RKO (cell line): ENCODE measurements around the gene FXYD1.
"Not testable (repeated sequence)": the region's sequence is repeated elsewhere in the genome, so short reads cannot be mapped to it uniquely, and the experiment has no call there.

Experiments used
- DNase-seq: peaks from one replicate; pipeline ENCODE4 v3.0.0-alpha.2; 2016; ENCODE audit warnings: low spot score

The FXYD1 gene

DNA sequence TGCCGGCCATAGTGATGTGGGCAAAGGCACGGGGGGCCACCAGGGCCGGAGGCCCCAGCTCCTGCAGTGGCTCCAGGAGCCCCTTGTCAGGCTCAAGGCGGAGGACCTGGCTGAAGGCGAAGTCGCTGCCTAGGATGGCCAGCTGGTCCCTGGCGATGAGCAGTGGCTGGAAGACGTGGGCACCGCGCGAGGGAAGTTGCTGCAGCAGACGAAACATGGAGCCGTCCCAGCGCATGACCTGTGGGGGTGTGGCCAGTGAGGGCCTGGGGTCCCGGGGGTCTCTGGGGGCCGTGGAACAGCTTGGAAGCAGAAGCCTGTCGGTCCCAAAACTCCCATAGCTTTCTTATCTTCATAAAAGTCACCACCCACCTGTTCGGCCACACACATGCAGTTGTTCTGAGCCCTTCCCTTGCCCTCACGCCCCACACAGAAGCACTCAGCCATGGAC lies 13.3 kb upstream of the FXYD1 start:
- no peak for DNase-seq

DNA sequence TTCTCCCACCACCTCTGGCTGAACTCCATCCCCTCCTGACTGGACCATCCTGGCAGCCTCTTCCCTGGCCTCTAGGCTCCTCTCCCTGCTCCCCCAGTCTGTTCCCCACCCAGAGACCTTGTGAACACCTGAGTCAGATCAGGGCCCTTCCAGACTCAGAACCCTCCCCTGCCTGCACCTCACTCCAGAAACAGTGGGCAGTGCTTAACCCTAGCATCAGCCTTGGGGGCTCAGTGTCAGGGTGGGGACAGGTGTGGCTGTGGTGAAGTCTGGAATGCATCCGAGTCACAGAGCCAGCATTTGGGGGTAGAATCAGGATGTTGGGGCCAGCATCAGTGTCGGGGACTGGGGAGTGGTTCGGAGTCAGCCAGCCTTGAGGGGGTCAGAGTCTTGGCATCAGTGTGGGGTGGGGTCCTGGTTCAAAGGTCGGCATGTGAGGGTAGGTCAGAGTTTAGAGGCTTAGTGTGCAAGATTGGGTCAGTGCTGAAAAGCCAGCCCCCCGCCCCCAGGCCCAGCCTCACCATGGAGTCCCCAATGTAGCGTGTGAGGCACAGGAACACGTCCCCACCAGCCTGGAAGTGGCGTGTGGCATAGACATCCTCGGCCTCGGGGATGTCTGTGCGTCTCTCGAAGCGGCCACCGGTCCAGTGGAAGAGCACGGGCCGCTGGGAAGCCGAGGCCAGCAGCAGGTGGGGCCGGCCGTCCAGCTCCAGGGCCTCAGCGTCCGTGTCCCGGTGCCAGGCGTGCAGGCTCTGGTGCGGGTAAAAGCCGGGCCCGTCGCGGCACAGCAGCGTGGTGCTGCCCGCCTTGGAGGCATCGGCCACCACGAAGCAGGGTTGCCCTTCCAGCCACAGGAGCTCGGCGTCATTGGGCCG lies 12.6 kb upstream of the FXYD1 start:
- no peak for DNase-seq

DNA sequence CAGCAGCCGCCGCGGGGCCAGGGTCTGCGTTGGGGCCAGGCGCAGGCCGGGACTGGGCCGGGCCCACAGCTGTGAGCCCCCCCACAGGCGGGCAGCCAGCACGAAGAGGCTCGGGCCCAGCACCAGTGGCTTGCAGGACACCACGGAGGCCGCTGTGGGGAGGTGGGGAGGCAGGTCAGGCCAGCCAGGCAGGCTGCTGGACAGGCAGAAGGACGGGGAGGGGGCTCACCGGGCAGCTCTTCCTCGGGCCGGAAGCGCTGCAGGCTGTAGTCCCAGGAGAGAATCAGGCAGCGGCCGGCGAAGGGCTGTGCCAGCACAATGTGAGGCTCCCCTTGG lies 12.0 kb upstream of the FXYD1 start:
- no peak for DNase-seq

DNA sequence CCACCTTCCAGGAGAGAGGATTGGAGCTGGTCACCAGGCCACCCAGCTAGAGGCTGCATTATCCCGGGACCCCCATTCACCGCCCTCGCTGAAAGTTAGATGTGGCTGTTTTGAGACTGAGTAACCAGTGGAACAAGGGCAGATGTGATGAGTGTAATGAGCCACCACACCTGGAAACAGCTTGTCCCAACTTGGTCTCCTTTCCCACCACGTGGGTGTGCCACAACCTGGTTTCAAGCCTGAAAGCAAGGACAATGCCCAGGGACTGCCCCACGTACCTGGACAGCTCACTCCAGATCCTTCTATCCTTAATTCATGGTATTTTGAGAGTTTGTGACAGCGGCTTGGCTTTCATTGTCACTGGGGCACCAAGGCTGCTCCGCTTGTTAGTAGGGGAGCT lies 10.8 kb upstream of the FXYD1 start:
- DNase-seq = no peak

DNA sequence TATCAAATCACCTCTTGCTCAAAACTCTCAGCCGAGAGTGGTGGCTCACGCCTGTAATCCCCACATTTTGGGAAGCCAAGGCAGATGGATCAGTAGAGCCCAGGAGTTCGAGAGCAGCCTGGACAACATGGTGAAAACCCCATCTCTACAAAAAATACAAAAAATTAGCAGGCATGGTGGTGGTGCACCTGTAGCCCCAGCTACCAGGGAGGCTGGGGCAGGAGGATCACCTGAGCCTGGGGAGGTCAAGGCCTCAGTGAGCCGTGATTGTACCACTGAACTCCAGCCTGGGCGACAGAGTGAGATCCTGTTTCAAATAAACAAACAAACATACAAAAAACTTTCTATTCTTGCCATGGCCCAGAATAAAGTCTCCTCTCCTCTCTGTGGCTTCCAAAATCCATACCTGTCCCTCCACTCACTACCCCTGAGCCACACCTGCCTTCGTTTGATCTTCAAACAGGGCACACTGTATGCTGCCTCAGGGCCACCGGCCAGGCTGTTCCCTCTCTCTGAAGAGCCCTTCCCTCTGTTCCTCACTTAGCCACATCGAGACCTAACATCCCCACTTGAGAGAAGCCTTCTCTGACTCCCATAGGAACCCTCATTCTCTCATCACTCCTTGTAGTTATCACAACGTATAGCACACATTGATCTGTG lies 10.1 kb upstream of the FXYD1 start:
- no peak for DNase-seq

DNA sequence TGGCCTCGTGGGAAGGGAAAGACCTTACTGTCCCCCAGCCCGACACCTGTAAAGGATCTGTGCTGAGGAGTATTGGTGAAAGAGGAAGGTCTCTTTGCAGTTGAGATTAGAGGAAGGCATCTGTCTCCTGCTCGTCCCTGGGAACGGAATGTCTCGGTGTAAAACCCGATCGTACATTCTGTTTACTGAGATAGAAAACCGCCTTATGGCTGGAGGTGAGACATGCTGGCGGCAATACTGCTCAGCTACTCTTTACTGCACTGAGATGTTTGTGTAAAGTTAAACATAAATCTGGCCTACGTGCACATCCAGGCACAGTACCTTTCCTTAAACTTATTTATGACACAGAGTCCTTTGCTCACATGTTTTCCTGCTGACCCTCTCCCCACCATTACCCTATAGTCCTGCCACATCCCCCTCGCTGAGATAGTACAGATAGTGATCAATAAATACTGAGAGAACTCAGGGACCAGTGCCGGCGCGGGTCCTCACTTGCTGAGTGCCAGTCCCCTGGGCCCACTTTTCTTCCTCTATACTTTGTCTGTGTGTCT lies 8.8 kb upstream of the FXYD1 start:
- DNase-seq = not testable (repeated sequence)

DNA sequence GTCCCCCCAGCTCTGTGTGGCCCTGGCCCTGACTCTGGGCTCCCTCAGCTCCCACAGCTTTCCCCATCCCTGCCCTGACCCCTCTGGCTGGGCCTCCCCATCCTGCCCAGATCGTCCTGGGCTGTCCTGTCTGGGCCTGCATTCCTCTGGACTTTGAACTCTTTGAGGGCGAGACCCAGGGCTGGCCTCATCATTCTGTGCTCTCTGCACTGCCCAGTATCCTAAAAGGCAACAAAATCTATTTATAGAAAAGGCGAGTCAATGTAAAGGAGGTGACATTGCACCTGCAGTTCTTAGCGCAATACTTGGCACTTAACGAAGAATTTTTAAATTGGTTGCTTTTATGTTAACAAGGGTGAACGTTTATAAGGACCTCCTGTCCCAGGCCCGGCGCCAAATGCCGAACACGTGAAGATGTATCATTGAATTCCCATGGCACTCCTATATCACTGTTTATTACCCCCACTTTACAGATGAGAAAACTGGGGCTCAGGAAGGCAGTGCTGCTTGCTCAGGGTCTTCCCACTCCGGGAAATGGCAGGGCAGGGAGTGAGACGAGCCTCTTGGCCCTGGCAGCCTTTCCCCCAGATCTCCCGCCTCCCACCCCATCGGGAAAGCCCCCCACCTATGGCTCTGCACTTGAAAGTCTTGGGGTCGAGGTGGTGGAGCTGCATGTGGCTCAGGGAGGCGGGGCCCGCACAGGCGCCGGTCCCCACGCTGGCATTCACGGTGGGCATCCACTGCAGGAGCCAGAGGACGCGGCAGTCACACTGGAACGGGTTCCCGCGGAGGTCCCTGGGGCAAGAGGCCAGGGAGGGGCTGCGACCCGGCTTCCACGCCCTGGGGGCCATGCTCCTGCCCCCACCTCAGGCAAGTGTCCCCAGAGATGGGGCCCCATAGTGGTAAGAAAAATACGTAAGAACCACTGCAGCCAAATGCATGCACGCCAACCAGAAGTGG lies 7.6 kb upstream of the FXYD1 start:
- no peak for DNase-seq

DNA sequence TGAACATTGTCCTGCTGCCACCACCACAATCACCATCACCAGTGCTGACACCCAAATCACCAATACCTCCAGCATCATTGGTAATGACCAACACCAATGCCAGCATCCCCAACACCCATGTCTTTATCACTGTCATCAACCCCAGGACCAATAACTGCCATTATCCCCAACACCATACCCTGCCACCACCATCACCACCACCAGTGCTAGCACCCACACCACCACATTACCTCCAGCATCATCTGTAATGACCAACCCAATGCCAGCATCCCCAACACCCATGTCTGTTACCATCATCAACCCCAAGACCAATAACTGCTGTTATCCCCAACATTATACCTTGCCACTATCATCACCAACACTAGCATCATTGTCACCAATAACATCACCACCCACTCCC lies 6.4 kb upstream of the FXYD1 start:
- no peak for DNase-seq

DNA sequence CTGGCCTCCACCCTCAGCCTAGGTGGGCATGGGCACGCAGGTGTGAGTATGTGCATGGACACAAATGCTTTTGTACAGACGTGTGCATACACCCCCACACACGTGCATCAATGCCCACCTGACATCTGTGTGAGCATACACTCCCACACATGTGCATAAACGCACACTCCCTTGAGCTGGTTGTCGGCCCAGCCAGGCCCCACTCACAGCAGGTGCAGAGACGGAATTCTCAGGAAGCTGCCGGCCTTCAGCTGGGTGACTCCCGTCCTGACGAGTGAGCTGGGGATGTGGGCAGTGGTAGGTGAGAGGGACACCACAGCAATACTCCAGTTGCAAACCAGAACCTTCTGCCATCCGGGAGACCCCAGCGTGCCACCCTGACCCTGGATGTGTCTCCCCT lies 4.8 kb upstream of the FXYD1 start:
- DNase-seq = no peak

DNA sequence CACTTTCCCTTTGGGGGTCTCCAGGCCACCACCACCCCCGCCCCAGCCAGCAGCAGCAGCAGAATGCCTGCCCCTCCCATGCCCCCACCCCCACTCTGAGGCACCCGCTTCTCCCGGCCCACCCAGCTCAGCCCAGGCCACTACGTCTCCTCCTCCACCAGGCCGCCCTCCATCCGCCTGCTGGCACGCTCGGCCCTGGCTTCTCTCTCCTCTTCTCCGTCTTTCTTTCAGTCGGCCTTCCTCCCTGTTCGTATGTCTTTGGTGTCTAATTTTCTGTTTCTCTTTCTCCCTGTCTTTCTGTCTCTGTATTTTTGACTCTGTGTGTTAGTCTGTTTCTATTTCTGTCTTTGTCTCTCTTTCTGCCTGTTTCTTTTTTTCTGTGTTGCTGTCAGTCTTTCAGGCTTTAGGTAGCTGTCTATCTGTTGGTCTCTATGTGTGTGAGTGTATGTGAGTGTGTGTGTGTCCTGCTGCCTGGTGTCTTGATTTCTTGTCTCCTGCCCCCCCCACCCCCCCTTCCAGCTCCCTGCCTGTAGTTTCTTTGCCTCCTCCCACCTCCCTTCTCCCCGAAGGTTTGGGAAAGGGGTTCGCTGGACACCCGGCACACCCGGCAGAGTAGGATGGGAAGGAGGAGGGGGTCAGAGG lies 3.9 kb upstream of the FXYD1 start, which contains the start of gene LGI4:
Gene LGI4 (minus strand): TSS at position 459 of the 642 bp plus-strand sequence. CDS start 379 bp downstream, at position 80.
- DNase-seq = no peak

DNA sequence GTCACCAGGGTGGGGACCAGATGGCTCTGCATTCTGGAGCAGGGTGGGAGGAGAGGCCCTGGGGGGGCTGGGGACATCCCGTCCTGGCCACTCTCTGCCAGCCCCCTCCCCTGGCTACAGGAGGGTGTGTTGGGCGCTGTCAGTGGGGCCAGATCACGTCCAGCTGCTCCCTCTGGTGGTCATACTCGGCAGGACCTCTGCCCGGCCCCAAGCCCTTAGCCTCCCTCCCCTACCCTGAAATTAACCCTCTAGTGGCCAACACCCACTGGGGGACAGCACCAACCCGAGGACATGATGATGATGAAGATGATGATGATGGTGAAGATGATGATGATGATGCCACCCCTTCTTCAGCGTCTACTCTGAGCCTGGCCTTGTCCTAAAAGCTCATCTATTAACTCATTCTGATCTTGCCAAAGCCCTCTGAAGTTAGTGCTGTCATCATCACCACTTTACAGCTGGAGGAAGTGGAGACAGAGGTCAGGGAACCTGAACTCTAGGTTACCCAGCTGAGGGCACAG lies 3.2 kb upstream of the FXYD1 start:
- peak; percentile 60 for DNase-seq

DNA sequence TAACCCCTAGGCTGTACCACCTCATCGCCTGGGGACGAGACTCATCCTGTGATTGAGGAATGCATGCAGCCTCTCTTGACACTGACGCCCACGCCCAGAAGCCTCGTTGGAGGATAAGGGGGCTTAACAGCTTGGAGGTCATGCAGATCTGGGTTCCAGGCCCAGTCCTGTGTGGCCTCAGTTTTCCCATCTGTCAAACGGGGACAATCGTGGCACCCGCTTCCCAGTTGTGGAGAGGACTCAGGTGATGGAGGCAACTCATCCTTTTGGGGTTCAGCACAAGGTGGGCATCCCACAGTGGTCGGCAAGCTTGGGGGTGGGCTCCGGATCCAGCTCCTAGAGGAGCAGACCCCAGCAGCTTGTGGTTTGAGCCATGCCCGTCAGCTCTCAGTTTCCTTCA lies 2.4 kb upstream of the FXYD1 start:
- DNase-seq = no peak

DNA sequence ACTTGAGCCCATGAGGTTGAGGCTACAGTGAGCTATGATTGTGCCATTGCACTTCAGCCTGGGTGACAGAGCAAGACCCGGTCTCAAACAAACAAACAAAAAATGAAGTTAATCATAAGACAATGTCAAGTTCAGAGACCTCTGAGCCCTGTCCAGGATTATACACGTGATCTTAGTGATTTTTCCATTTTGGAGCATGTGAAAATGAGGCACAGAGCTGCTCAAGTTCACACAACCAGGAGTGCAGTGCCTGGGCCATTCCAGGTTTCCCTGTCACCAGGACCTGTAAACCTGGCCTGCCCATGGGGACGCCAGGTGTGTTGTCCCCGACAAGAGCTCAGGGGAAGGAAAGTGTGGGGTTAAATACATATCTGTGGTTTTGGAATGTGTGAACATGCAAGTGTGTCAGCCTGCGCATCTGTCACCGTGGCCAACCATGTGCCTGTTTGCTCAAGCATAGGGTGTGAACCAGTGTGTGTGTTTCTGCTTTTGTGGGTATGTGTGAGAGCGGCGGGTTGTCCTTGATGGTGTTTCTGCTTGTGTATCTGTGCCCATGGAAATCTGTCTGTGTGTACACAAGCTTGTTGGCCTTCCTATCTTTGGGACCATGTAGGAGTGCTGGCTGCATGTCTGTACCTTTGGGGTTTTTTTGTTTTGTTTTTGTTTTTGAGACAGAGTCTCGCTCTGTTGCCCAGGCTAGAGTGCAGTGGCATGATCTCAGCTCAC lies 1.5 kb upstream of the FXYD1 start:
- DNase-seq = no peak

DNA sequence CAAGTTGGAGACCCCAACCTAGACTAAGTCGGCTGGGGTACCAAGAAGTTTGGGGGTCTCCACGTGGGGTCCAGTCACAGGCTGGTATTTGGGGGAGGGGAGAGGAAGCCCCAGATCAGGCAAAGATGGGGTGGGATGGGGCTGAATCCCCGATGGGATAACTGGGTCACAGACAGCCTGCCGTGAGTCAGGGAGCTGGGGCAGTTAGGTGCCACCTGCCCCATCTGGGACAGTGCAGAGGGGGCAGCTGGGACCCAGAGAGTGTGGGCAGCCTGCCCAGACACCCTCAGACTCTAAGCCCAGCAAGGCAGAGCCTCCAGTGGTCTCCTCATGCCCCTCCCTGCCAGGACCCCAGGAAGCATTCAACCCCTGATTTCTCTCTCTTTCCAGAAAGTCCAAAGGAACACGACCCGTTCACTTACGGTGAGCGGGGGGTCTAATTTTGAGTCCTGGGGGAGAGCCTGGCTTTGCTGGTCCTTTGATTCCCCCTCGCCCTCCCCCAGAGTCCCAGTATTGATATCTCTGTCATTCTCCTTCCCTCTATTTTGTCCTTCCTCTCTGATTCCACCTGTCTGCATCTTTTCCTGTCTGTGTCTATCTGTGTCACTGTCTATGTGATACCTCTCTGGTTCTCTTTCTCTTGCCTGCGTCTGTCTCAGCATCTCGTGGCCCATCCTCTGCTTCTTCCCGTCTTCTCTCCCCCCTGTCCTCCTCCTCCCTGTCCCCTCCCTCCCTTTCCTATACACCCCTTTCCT lies 1.8 kb downstream of the FXYD1 start:
- no peak for DNase-seq

DNA sequence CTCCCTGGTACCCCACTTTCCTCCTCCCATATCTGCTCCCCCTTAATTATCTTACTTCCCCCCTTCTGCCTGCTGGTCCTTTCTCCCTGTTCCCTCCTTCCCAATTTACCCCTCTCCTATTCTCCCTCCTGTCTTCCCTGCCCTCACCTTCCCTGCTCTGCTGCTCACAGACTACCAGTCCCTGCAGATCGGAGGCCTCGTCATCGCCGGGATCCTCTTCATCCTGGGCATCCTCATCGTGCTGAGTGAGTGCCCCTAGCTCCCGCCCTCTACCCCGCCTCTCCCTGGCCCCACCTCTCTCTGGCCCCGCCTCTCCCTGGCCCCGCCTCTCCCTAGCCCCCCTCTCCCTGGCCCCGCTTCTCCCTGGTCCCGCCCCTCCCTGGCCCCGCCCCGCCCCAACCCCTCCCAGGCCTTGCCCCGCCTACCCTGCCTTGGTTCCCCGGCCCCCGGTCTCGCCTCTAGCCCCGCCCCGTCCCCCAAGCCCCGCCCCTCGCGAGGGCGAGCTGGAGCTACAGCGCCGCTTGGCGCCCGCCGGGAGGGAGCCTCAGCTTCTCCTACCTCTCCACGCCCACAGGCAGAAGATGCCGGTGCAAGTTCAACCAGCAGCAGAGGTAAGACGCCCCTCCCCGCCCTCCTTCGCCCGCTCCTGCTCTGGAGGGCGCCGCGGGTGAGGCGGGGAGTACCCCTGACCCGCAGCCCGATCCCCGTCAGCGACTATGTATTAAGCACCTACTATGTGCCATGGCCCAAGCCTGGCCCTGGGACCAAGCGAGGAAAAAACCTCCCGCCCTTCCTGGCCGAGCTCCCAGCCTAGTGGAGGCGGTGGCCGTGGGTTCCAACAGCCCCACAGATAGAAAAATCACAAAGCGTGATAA lies 2.6 kb downstream of the FXYD1 start:
- peak; percentile 91 for DNase-seq

DNA sequence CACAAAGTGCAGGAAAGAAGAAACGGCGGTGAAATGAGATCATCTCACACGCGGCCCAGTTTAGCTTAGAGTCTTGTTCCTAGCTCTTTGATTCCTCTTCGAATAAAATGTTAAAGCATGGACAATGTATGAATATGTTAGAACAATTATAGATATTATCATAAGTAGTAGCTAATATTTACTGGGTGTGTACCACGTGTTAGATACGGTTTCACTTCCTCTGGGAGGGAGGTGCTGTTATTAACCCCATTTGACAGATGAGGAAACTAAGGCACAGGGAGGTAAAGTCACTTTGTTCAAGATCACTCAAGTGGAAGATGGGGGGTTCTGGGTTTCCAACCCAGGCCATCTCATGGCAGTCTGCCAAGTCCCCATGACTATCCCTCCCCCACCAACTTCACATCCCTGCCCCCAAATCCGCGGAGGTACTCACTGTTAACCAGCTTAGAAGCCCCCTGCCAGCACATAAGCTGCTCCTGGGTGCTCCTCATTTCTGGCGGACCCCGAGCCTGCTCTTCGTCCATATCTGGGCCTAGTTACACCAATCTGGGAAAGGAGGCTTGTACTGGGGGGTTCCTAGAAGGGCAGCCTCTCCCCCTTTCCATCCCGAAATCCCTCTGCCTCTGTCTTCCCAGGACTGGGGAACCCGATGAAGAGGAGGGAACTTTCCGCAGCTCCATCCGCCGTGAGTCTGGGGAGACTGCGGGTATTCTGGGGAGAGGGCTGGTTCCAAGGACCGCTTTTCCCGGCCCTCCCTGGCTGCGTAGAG lies 3.4 kb downstream of the FXYD1 start:
- no peak for DNase-seq

DNA sequence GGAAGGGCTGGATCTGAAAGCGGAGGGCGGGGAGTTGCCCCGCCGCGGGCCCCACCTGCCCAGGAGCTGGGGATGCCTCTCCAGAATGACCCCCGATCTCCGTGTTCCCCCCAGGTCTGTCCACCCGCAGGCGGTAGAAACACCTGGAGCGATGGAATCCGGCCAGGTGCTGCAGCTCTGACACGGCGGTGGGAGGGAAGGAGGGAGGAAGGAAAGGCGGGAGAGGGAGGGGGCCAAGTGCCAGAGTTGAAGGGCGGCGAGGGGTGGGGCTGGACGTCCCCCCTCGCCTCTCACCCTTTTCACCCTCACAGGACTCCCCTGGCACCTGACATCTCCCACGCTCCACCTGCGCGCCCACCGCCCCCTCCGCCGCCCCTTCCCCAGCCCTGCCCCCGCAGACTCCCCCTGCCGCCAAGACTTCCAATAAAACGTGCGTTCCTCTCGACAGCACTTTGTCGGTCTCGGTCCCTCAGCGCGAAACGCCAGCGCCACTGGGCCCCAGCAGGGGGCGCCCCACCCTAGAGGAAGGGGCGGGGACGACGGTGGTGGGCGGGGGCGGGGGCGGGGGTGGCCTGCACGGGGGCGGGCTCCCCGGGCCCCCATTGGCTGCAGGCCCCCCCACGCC lies 4.1 kb downstream of the FXYD1 start:
- DNase-seq = no peak
